ENCODE results near the gene RHBDD1.

DNA sequence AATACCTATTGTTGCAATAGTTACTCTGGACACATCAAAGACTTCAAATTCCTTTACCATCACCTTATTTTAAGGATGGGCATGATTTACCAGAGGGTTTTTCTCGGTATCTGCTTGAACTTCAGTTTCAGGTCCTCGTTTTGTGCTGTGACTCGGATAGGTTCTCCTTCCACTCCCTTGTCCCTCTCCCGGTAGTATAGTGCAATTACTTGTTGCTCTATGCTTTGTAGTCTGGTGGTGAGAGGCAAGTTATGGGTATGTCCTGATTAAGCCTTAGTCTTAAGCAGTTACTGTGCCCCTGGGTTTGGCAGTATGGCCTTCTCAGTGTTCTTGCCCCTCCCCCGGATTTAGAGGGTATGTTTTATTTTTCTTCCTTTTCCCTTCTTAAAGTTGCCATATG is 96.6 kb downstream of the RHBDD1 start:
- TF ChIP-seq, protein P1, sequence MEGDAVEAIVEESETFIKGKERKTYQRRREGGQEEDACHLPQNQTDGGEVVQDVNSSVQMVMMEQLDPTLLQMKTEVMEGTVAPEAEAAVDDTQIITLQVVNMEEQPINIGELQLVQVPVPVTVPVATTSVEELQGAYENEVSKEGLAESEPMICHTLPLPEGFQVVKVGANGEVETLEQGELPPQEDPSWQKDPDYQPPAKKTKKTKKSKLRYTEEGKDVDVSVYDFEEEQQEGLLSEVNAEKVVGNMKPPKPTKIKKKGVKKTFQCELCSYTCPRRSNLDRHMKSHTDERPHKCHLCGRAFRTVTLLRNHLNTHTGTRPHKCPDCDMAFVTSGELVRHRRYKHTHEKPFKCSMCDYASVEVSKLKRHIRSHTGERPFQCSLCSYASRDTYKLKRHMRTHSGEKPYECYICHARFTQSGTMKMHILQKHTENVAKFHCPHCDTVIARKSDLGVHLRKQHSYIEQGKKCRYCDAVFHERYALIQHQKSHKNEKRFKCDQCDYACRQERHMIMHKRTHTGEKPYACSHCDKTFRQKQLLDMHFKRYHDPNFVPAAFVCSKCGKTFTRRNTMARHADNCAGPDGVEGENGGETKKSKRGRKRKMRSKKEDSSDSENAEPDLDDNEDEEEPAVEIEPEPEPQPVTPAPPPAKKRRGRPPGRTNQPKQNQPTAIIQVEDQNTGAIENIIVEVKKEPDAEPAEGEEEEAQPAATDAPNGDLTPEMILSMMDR (IDR thresholded peaks at IDR 0.05; ENCODE audit: low read depth, low read length, poor library complexity, severe bottlenecking) = no peak
- no peak for TF ChIP-seq EZH2phosphoT487 (IDR thresholded peaks at IDR 0.05; ENCODE audit: borderline replicate concordance, low read length)
